ENCODE measurements around the gene RCBTB1. TPM values are rescaled to one million over a fixed set of nuclear protein-coding genes. Genes with fewer than 3 reads are reported as not detected.

Gene RCBTB1
- total RNA-seq, 2 experiments from 2014 or later = 17.6 to 19.5 TPM

- ChIA-PET POLR2A (no interaction called here), CTCF (interaction anchor here (0.6 kb wide), 1 partner anchor 99 kb away, joined by 3 read pairs; no protein-coding TSS in a partner anchor)
Measured at GRCh38 chr13:49532593-49532992, 52.8 kb downstream of the RCBTB1 start.

GRCh38 chr13:49530457-49530856 lies 54.9 kb downstream of the RCBTB1 start:
- POLR2A ChIA-PET = no interaction called here
- CTCF ChIA-PET = interaction anchor here (0.6 kb wide), 1 partner anchor 1524 kb away, joined by 3 read pairs; no protein-coding TSS in a partner anchor

GRCh38 chr13:49528161-49528560 lies 57.2 kb downstream of the RCBTB1 start:
- CTCF ChIA-PET = interaction anchor here (0.6 kb wide), 1 partner anchor 105 kb away, joined by 3 read pairs; no protein-coding TSS in a partner anchor
- POLR2A ChIA-PET = no interaction called here

GRCh38 chr13:49527123-49527522 lies 58.2 kb downstream of the RCBTB1 start:
- CTCF ChIA-PET = no interaction called here
- POLR2A ChIA-PET = no interaction called here

GRCh38 chr13:49524740-49525501 lies 60.4 kb downstream of the RCBTB1 start:
- ChIA-PET POLR2A (interaction anchor here (0.7 kb wide), 1 partner anchor 72 kb away, joined by 3 read pairs; no protein-coding TSS in a partner anchor), CTCF (no interaction called here)

- CTCF ChIA-PET = no interaction called here
- POLR2A ChIA-PET = no interaction called here
Measured at GRCh38 chr13:49521224-49521623, 64.1 kb downstream of the RCBTB1 start.

GRCh38 chr13:49517461-49517860 lies 67.9 kb downstream of the RCBTB1 start:
- POLR2A ChIA-PET = no interaction called here
- CTCF ChIA-PET = no interaction called here

DNA sequence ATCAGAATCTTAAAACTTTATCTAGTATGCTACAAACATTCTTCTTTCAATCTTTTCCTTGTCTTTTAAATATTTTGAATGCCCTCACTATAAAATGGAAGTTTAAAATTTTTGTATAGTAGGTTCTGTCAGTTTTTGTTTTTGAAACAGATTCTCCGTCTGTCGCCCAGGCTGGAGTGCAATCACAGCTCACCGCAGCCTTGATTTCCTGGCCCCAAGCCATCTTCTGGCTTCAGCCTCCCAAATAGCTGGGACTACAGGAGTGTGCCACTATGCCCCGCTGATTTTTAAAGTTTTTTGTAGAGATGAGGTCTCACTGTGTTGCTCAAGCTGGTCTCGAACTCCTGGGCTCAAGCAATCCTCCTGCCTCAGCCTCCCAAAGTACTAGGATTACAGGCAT lies 68.9 kb downstream of the RCBTB1 start:
- ChIA-PET CTCF (no interaction called here), POLR2A (no interaction called here)

DNA sequence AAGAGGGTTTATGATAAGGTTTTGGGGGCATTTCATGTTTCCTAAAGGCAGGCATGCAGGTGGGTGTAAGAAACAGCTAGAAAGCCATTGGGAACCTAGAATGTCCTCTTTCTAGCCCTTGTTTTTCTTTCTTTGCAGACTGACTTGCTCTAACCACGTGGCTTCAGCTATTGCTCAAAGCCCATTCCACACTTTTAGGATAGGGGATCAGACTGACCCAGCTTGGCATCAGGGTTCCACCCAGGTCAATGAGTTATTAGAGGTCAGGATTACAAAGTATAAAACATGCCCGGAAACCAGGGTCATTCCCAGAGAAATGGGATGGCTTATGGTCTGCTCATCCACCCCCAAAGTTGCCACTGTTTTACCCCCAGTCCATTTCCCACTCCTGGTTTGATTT lies 72.8 kb downstream of the RCBTB1 start:
- ChIA-PET POLR2A (no interaction called here), CTCF (no interaction called here)

GRCh38 chr13:49503951-49504350 lies 81.4 kb downstream of the RCBTB1 start:
- ChIA-PET POLR2A (no interaction called here), CTCF (no interaction called here)

- CTCF ChIA-PET = no interaction called here
- POLR2A ChIA-PET = no interaction called here
Measured at GRCh38 chr13:49502954-49503353, 82.4 kb downstream of the RCBTB1 start.

GRCh38 chr13:49499889-49500660 lies 85.3 kb downstream of the RCBTB1 start:
- ChIA-PET CTCF (no interaction called here), POLR2A (interaction anchor here (0.8 kb wide), 1 partner anchor 16 kb away, joined by 3 read pairs; no protein-coding TSS in a partner anchor)

DNA sequence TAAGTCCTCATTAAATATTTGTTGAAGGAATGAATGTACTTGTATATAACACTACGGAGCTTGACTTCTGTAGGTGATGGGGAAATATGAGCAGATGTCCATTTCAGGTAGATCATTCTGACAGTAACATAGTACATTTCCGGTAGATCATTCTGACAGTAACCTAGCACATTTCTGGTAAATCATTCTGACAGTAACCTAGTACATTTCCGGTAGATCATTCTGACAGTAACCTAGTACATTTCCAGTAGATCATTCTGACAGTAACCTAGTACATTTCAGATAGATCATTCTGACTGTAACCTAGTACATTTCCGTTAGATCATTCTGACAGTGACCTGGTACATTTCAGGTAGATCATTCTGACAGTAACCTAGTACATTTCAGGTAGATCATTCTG lies 87.2 kb downstream of the RCBTB1 start:
- CTCF ChIA-PET = no interaction called here
- POLR2A ChIA-PET = no interaction called here

DNA sequence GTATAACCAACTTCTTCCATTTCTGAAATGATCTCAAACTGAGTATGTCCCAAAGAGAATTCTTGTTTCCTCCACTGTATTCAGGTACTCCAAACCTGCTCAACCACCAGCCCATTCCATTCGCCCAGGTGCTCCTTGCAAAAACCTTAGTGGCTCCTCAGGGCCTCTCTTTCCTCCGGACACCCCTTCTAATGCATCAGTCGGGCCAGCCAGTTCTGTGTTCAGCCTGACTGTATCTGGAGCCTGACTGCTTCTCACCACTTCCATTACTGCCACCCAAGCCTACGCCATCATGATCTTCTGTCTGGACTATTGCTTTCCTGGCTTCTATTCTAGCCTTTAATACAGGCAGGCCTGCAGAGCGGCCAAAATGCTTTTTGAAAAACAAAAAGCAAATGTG lies 88.1 kb downstream of the RCBTB1 start:
- ChIA-PET POLR2A (interaction anchor here (0.7 to 2.1 kb wide), 2 partner anchors 38 to 53 kb away, joined by 6 to 59 read pairs; partner anchors contain the start of genes CAB39L and SETDB2), CTCF (no interaction called here)

GRCh38 chr13:49496837-49497236 lies 88.5 kb downstream of the RCBTB1 start:
- CTCF ChIA-PET = interaction anchor here (0.9 kb wide), 1 partner anchor 196 kb away, joined by 3 read pairs; no protein-coding TSS in a partner anchor
- POLR2A ChIA-PET = interaction anchor here (0.7 to 2.1 kb wide), 6 partner anchors 15 to 53 kb away, joined by 4 to 59 read pairs (median 6); partner anchors contain the start of genes CAB39L and SETDB2

- ChIA-PET POLR2A (interaction anchor here (0.8 to 2.1 kb wide), 6 partner anchors 15 to 52 kb away, joined by 3 to 59 read pairs (median 5); partner anchors contain the start of genes CAB39L and SETDB2), CTCF (interaction anchor here (0.9 kb wide), 1 partner anchor 196 kb away, joined by 3 read pairs; no protein-coding TSS in a partner anchor)
Measured at GRCh38 chr13:49495783-49496762, 89.3 kb downstream of the RCBTB1 start, which contains the start of gene PHF11. Gene PHF11, plus strand, starts transcription at chr13:49495953. Its CDS starts 49 bp downstream, at chr13:49496002.

DNA sequence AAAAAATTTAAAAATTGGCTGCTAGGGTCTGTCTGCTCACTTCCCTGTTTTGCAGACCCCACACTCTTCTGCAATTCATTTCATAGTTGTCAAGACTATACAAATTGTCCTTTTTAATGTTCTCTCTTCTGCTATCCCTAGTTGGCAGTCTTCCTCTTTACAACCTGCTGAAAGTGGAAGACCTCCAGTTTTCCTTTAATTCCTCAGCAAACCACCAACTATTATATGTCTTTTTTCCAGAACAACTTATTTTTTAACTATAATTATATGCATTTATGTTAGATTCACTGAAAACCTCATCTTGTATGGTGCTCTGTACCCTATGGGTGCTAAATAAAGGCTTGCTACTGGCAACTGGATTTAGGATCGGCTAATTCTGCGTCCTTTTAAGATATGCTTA lies 90.7 kb downstream of the RCBTB1 start:
- POLR2A ChIA-PET = no interaction called here
- CTCF ChIA-PET = interaction anchor here (0.7 kb wide), 1 partner anchor 955 kb away, joined by 4 read pairs; no protein-coding TSS in a partner anchor

DNA sequence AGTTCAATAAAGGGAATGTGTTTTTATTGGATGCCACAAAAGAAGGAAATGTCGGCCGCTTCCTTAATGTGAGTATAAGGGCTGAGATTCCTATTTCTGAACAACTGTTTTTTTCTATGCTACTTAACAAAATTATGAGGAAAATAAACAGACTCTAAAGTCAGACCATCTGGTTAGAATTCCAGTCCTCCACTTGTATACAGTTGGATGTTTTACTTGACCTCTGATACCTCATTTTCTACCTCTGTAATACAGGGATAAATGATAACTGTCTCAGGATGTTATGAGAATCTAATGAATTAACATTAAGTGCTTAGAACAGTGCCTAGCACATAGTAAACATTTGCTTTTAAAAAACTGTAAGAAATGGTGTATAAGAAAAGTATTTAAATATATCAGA lies 96.8 kb downstream of the RCBTB1 start:
- POLR2A ChIA-PET = no interaction called here
- CTCF ChIA-PET = no interaction called here
